Stimulated activated CD8-positive, alpha-beta memory T cell treated with anti-CD3 and anti-CD28 coated beads, Interleukin-15, amount 100 ng/mL, for 1 hour (primary cell): ENCODE results near the gene ZNF174.
A peak's percentile ranks its signal among the peaks of the same experiment; 100 is the strongest.

ENCODE experiments used
- DNase-seq: peaks from one replicate; pipeline ENCODE4 v3.0.0-alpha.2; 2020; ENCODE audit warnings: low read depth

The ZNF174 gene

GRCh38 chr16:3443108-3444031 lies 42.4 kb downstream of the ZNF174 start, which contains the start of the genes NAA60 and ZNF597:
NAA60 (plus strand) TSS chr16:3443680; CDS start chr16:3476228, 32,548 bp downstream.
ZNF597 (minus strand) TSS chr16:3443504; CDS start chr16:3443153, 351 bp downstream.
- peak; percentile 49 for DNase-seq

- no peak for DNase-seq
Observed at GRCh38 chr16:3444032-3444388, 43.0 kb downstream of the ZNF174 start.

- no peak for DNase-seq
Observed at GRCh38 chr16:3454093-3454492, 53.1 kb downstream of the ZNF174 start.

- no peak for DNase-seq
Observed at GRCh38 chr16:3454631-3455147, 53.7 kb downstream of the ZNF174 start.

GRCh38 chr16:3457434-3458252 lies 56.6 kb downstream of the ZNF174 start:
- peak; percentile 75 for DNase-seq

- no peak for DNase-seq
Observed at GRCh38 chr16:3458278-3458851, 57.4 kb downstream of the ZNF174 start.

- DNase-seq: no peak
Observed at GRCh38 chr16:3458852-3459361, 57.9 kb downstream of the ZNF174 start.
